GM19372 (cell line): ENCODE measurements around the gene MEG3.

Experiments
- ATAC-seq: cut with Tn5 transposase; IDR thresholded peaks from one replicate; pipeline ENCODE4 v1.9.1; 2021; ENCODE audit warnings: mild to moderate bottlenecking, low read depth, moderate library complexity; ENCODE audit not compliant: unreplicated experiment

Gene MEG3

DNA sequence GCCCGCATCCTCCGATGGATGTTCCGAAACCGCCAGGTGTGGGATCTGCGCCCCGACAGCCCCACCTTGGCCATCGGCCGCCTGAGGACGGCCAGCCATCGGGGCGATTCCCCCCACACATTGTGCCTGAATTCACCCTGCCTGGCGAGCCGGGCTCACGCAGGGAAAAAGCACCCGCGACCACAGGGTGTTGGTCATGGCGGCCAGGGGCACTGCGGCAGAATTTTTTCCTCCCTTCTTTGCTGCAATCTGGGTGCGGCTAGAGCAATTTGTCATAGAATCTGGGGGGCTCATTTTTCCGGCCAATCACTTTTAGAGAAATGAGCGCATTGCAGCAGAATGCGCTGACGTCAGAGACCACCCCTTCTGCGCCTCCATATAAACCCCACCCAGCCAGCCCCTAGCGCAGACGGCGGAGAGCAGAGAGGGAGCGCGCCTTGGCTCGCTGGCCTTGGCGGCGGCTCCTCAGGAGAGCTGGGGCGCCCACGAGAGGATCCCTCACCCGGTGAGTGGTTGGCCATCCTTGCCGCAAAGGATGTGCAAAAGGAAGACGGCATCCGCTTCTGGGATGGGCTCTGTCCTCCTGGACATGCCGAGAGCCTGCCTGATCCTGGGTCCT lies at the start of gene MEG3:
Gene MEG3, plus strand, starts transcription at position 406 of the 619 bp plus-strand sequence.
- no peak for ATAC-seq

DNA sequence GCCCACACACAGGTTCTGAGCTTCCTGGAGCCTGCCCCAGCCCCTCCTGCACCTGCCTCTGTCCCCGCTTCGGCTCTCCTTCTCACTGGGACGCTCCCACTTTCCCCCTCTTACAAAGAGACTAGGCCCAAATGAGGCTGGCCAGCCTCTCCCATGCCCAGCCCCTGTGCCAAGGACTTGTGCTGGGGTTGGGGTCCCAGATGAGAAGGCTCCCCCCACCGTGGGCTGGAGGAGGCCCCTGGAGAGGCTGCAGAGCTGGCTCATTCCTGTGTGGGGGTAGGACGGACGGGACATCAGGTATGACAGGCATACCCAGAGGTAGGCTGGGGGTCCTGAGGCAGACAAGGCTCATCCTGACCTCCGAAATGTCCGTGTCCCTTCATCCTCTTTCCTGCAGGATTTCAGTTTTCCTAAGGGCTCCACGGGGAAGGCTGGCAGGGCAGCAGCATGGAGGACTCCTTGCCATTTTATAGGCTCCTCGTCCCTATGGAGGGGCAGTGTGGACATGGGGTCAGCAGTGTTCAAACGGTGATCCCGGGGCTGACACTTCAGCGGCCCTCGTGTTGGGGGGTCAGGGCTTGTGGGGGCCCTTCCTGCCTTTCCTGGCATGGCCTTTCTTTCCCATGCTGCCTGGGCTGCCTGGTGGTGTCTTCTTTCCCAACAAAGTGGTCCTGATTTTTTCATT lies 49.1 kb upstream of the MEG3 start:
- no peak for ATAC-seq

DNA sequence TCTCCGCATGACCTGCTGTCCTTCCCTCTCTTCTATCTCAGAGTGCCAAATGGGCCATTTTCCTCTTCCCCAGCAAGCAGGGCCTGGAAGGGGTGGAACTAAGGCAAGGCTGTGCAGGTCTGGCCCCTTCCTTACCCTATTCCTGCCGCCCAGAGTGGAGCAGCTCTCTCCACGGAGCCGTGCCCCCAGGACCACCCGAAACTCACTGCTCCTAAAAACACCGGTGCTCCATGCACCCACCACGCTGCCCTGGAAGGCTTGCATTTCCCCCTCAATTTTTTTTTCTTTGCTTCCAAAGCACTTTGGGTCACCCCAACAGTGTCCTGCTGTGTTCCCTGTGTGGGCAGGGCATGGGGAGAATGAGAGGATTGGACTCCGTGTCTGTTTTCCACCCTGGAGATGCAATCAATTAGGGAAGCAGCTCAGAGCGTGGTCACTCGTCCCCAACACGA lies 48.5 kb upstream of the MEG3 start:
- ATAC-seq: no peak

DNA sequence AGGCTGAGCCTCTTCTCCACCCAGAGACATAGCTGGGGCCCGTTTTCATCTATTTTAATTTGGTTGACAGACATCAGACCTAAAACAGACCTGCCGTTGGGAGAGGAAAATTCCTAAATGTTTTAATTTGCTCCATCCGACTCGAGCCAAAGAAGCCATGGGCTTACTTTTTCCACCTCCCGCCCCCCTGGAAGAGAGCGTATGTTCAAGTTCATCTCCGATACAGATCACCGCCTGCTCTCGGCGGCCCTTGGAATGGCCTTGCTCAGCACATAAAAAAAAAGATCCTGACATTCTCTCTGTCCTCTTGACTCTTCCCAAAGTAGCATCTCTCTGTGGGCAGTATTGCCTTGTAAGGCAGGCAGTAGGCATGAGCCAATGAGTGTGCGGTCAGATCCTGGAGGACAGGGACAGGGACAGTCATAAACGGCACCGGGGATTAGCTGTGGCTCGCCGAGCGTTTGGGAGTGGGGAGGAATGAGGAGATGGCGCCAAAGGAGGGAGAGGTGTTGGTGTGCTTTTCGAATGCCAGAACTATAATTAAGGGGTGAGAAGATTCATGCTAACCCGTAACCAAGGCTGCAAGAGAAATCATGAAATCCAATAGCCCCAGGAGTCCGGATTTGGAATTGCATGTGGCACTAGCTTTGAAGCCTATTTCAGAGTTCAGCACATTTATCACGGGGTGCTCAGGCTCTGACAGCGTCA lies 47.9 kb upstream of the MEG3 start:
- ATAC-seq: no peak

DNA sequence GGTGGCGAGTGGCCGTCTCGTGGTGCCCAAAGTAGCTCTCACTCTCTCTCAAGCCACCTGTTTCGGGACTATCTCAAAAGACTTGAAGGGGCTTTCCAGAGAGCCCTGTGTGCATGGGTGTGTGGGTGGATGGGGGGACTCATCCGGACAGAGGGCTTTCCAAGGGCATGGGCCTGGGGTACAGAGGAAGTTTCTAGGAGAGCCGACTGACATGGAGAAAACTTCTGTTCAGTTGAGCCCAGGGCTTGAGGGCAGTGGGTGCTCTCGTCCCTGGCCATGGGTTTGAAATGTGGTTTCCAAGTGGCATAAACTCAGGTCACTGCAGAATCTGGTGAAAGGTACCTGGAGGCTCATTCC lies 47.4 kb upstream of the MEG3 start:
- no peak for ATAC-seq

DNA sequence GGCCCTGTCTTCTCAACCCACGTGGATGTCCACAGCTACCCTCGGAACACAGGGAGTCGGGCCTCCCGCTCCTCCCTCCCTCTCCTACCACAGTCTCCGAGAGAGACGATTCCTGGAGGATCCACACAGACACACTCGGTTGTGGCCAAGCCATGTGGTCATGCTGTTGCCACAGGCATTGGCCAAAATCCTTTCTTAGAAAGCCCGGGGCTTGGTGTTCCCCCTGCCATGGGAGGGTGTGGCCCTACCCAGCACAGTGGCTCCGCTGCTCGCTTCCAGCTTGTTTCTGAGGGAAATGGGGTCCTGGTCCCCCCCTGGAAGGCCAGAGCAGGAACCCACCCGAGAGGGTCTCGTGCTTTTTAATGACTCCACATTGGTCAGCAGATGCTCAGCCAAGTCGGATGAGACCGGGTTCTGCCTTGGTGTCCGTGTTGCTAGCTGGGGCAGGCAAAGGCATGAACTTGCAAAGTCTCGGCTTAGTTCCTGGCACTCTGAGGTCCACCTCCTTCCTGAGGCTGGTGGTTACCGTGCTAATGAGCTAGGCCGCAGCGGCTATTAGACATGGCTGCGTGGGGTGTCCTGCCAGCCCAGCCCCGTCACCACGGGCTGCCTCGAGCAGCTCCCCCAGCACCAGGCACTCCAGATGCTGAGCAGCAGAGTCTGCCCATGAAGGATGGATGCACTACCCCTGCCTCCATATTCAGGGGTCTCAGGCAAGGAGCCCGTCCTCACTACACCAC lies 46.8 kb upstream of the MEG3 start:
- ATAC-seq: no peak

DNA sequence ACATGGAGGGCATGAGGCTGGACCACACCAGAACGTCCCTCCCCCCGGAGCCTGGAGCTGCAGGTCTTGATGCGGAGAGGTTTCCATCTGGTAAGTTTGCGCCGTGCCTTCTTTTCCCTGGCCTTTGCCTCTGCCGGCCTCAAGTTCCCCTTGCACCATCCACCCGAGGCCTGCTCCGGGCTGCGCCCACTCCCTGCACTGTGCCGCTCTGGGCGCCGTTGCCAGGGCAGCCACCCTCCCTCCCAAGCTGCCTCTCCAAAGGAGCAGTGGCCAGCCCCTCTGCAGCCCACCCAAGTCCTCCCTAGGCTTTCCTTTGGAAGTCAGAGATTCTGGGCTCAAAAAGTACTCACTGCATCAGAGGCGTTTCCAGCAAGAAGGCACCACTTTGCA lies 46.2 kb upstream of the MEG3 start:
- no peak for ATAC-seq

DNA sequence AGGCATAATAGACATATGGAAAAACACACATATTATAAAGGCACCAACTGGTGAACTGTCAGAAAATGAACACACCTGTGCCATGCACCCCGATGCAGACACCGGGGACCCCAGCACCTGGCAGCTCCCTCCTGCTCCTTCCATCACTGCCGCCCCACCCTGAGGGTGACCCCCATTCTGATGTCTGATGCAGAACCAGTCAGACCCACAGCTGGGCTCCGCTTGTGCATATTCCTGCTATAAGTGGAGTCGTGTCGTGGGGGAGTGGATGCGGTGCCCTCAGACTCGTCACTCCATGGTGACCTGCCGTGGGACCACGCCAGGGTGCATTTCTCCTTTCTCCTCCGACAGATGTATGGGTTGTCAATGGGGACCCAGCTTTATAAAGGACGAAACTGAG lies 45.7 kb upstream of the MEG3 start:
- ATAC-seq: no peak

DNA sequence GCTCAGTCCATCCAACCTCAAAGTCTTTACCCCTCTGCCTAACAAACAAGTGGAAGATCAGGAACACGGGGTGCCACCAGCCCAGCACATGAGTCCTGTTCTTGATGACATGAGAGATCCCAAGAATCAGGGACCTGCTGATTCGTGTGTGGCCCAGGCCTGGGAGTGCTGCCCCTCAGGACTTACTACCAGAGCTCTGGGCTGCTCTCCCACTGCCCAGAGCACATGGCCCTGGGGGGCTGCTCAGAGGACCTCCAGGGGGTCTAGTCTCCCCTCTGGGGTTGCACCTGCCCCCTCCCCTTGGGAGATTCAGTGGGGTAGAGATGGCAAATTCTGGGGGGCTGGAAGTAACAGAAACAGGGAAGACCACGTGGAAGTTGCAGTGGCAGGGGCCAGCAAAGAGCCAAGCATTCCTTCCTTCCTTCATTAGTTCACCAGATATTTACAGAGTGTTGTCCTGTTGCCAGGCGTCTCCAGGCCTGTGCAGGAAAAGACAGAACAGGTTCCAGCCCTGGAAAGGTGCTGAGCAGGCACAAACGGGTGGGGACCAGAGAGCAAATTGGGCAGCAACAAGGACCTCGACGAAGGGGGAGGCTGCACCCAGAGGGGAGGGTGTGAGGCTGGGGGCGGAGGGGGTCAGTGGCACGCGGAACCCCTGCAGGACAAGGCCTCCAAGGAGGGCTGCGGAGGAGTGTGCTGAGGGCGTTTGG lies 45.1 kb upstream of the MEG3 start:
- no peak for ATAC-seq

DNA sequence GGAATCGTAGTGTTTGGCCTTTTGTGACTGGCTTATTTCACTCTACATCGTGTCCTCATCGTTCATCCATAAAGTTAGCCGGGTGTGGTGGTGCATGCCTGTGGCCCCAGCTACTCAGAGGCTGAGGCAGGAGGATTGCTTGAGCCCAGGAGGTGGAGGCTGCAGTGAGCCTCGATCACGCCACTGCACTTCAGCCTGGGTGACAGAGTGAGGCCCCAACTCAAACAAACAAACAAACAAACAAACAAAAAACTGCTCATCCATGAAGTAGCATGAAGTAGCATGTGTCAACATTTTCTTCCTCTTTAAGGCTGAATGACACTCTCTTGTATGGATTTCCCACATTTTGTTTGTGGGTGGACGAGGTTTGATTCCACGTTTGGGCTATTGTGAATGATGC lies 44.0 kb upstream of the MEG3 start:
- ATAC-seq: no peak

DNA sequence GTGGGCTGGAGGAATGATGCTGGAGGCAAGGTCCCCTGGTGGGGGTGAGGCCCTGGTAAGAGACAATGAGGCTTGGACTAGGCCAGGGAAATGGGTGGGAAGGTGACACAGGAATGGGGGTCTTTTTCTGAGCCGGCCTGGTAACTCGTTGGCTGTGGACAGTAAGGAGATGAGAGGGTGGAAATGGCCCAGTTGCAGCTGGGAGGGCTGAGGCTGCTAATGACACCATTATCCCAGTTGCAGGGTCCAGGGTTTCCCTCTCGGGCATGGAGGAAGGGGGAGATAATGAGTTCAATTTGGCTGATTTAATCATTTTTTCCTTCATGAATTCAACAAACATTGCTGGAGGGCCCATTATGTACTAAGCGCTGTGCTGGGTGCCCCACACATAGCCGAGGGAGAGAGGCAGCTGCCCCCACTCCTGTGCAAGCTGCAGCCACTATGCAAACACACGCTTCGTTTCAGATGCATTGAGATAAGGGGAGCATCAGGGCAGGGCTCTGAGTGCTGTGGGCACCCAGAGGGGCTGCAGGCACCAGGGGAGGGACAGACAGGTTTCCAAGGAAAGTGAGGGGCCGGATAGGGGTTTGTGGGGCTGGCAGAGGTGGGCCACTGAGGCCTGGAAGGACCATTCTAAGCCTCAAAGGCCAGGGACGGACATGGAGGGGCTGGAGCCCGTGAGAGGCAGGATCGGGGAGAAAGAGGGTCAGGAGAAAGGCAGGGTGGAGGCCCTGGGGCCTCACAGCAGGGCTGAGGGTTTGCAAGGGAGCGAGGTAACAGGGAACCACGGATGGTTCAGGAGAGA lies 43.2 kb upstream of the MEG3 start:
- no peak for ATAC-seq

DNA sequence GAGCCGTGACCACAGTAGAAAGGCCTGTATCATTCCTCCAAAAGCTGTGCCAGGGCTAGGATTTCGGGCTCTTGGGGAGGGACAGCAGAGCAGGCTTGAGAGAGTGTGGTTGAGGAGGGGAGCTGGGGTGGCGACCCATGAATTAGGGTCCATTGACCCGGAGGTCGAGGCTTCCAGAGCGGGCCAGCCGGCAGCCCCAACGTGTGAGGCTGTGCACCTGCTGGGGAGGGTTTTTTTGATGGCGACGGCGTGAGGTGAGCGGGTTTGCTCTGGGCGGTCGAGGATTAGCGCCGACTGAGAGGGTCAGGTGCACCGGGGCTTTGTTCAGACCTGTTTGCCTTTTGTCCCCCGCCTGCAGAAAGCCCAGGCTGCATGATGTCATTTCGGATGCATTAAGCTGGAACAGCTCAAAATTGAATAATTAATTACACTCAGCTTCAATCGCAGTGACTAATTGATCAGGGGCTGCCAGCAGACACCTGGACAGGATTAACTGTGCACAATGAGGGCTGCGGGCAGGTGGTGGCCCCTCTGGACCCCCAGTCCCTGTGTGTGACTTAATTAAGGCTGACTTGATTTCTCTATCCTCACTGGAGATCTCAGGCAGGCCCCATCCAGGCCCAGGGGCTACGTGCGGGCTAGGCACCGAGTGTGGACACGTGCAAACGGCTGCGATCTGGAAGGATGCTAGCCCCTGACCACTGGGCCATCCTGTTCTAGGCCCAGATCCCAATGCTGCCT lies 42.1 kb upstream of the MEG3 start:
- ATAC-seq: no peak

DNA sequence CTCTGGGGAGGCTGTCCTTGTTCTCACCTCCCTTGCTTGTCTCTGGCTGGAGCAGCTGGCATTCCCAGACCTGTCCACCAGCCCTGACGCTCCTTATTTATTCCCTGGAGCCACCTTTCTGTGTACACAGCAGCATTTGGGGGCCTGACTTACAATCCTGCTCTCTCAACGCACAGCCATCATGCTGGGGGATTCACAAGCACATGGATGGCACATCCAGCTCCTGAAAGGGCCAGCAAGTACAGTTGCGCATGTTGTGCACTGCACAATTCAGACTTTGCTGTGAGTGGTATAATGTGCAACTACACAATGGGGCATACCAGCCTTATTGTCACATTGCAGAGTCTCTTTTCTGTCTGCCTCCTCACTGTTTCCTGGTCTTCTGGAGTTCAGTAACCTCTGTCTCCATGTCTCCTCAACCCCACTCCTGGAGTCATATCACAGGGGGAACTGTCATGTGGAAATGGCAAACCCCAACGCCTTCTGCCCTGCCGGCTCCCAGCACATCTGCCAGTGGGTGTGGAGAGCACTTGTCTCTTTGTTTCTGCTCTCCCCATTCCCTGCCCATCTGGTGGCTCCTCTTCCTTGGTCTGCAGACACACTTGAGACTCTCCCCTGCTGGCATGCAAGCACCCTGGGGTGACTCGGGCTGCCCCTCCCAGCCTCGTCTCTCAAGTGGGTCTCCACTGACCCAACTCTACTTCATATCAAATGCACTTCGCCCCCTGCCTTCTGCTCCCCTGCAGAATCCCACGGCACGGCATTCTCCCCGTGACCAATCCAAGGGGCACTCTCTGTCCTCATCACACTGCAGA lies 41.2 kb upstream of the MEG3 start:
- ATAC-seq: no peak

DNA sequence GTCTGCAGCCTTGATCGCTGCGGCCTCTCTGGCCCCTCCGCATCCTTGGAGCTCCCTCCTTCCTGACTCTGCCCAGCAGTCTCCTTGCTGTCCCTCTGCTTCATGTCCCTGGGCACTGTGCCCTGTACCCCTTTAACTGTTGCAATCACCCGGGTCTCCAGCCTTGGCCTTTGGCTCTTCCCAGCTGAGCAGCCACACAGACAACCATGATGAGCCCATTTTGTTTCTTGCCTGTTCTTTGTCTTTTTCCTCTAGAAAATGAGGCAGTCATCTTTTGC lies 40.6 kb upstream of the MEG3 start:
- ATAC-seq: no peak

DNA sequence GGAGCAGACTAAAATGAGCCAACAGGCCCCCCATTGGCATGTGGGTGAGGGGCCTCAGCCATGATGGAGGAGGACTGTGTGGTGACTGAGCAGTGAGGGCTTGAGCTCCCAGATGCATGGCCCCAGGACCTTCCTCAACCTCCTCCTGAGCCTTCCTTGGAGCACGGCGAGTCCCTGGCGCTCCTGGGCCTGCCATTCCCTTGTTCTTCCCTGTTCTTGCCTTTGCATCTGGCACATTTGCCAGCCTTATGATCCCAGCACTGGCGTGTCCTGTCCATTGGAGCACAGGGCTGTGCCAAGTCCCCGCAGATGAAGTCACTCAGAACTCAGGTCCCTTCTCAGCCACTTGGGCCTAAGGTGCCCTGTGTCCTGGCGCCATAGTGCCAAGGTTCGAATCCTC lies 40.3 kb upstream of the MEG3 start:
- no peak for ATAC-seq

DNA sequence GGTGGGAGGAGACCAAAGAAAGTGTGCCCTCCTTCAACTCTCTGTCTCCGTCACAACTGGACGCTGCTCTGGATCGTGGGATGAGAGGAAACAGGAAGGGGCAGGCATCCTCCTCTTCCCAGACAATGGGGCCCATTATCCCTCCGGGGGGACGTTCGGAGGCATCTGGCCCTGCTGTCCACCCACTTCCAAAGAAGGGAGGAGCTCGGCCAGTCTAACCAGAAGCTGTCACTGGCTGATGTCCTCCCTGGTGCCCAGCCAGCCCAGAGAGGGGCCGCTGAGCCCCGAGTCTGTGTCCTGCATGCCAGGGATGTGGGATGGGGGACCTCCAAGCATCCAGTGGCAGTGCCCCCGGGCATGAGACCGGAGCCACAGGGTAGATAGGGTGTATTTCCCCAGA lies 39.8 kb upstream of the MEG3 start:
- ATAC-seq: no peak

DNA sequence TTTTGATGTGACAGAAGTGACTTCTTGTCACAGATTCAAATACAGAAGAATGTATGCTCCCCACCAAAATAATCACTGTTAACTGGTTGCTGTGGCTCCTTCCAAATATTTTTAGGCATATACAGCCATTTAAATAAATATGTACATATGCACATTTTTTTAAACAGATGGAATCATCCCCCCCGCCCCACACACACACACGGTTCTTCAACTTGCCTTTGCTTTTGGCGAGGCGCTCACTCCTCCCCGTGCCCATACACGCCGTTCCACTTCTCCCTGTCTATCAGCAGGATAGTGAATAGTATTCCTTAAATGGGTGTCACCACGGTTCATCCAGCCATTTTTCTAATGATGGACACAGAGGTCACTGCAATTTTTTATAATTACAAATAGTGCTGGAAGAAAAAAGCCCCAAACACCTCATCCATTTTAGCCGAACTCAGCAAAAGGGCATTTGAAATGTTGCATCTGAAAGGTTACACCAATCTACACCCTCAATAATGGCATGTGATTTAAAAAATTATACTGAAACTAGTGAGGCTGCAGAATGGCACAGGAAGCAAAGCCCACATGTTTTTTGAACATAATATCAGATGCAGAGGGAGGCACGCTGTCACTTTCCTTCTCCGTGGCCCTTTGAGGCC lies 39.2 kb upstream of the MEG3 start:
- no peak for ATAC-seq

DNA sequence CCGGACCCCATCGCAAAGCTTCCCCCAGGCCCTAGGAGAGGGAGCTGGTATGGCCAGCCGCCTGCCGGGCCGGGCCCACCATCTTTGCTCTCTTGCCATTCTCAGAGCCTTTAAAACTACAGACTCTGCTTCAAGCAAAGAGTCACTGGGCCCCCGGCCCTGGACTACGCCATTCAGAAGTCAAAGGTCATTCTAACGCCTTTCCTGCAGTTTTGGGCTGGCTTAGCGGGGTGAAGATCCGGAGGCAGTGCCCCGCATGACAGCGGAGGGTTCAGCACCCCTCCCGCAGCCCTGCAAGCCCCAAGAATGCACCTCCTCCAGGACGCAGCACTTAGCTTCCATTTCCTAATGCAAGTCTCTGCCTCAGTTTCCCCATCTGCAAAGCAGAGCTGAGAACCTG lies 38.3 kb upstream of the MEG3 start:
- ATAC-seq: no peak
